Brain microvascular endothelial cell (primary cell): ENCODE measurements around the gene KLF6.

Source experiments
- DNase-seq: peaks from one replicate; pipeline ENCODE4 v3.0.0-alpha.2; 2020
- H3K27ac ChIP-seq: fragments of 250-450 bp; sonication (Bioruptor Pico); 2 replicates; pipeline ENCODE4 v1.5.1; 2020; ENCODE audit warnings: mild to moderate bottlenecking, moderate library complexity
- H3K27me3 ChIP-seq: fragments of 250-450 bp; sonication (Bioruptor Pico); replicated peaks from 2 replicates; pipeline ENCODE4 v1.5.1; 2020; ENCODE audit warnings: mild to moderate bottlenecking
- H3K36me3 ChIP-seq: fragments of 250-450 bp; sonication (Bioruptor Pico); replicated peaks from 2 replicates; pipeline ENCODE4 v1.5.1; 2020; ENCODE audit warnings: mild to moderate bottlenecking
- H3K4me3 ChIP-seq: 2 replicates; pipeline ENCODE4 v1.5.1; 2011; ENCODE audit warnings: low read depth, mild to moderate bottlenecking, control low read depth, low read length, moderate library complexity
- in situ Hi-C: cut with HindIII; loops from 2 replicates; pipeline ENCODE4 v1.10.0; 2017; ENCODE audit warnings: low sequenced_read_pairs, low pct_ligation_motif_present
- TF ChIP-seq, protein P1 (sequence below): IDR thresholded peaks from 2 replicates; pipeline ENCODE4 v1.5.1; 2011; ENCODE audit warnings: low read depth, mild to moderate bottlenecking, moderate library complexity, low read length, control low read depth, inconsistent platforms; ENCODE audit errors: missing control alignments

The KLF6 gene

DNA sequence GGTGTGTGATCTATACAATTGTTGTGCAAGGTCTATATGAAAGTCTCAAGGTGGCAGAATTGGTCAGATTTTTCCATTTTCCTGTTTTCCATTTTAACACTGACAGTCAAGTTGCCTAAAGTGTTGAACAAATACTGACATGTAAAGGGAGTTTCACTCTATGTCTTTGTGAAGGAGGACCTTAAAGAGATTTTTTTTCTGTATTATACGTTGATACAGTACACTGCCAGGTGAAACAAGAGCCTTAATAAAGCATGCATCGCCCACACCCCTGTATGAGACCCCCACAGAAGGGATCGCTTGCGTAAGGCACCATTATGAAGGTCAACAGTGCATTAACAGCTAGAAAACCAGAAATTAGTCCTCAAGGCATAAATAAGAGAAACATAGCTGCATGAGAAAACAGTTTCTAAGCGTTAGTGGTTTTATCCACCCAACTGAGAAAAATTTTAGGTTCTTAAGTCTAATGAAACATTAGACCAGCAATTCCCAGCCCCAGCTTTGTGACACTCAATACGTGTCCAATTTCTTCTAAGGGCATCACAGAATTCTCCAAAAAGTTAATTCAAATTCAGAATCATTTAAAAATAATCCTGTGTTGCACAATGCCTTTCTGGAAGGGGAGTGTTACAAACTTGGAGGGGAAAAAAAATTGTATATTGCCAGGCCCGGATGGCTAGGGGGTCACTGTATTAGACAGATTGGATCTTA lies 6.9 kb downstream of the KLF6 start:
- peaks cover 68% of the 10 kb centered on the region for H3K36me3 ChIP-seq
- in situ Hi-C loops, result no loop called here
- TF ChIP-seq, protein P1, sequence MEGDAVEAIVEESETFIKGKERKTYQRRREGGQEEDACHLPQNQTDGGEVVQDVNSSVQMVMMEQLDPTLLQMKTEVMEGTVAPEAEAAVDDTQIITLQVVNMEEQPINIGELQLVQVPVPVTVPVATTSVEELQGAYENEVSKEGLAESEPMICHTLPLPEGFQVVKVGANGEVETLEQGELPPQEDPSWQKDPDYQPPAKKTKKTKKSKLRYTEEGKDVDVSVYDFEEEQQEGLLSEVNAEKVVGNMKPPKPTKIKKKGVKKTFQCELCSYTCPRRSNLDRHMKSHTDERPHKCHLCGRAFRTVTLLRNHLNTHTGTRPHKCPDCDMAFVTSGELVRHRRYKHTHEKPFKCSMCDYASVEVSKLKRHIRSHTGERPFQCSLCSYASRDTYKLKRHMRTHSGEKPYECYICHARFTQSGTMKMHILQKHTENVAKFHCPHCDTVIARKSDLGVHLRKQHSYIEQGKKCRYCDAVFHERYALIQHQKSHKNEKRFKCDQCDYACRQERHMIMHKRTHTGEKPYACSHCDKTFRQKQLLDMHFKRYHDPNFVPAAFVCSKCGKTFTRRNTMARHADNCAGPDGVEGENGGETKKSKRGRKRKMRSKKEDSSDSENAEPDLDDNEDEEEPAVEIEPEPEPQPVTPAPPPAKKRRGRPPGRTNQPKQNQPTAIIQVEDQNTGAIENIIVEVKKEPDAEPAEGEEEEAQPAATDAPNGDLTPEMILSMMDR, result no peak
- DNase-seq, result no peak
- no peaks in the 10 kb centered on the region for H3K27me3 ChIP-seq
- H3K27ac ChIP-seq, result peak overlapping the region; percentile 97
- H3K4me3 ChIP-seq, result peak overlapping the region; percentile 26

DNA sequence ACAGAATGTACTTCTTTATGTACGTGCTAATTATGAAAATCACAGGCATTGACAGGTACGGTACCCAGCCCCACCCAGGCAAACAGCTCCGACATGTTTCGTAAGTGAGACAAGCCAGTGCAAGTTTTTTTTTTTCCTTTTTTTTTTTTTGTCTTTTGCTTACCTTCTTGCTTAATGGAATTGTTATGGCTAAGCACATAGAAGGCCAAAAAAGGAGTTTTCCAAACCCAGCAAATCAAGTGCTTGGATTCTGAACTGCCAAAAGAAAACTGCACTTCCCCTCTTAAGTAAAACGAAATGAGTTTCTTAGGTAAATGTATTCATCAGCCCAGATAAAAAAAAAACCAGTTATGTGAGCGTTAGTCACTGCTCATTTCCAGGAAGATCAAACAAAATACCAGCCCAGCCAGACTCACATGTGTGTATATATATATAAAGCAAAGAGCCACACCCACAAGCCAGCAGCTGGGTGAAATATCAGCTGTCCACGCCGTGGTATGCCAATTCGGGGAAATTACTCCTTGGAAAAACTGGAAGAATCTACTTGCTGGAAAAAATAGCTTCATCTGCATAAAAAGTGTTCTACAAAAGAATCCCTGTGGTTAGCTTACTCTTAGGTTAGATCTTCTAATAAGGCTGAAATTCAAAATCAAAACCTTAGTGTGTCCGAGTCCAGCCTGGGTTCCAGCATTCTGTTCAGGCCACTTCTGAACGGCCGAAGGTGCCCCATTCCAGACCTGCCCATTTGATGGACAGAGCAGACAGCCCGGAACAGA lies 8.0 kb downstream of the KLF6 start:
- Histone ChIP-seq H3K4me3 (no peak overlapping the region), H3K27ac (peak overlapping the region; percentile 56), H3K36me3 (peaks cover 56% of the 10 kb centered on the region), H3K27me3 (no peaks in the 10 kb centered on the region)
- peak; percentile 79 for DNase-seq
- TF ChIP-seq, protein P1, result no peak
- in situ Hi-C loops, result no loop called here

GRCh38 chr10:3775696-3776551 lies 9.1 kb downstream of the KLF6 start:
- H3K4me3 ChIP-seq, result no peak overlapping the region
- TF ChIP-seq, protein P1, result no peak
- DNase-seq, result peak; percentile 66
- peak overlapping the region; percentile 82 for H3K27ac ChIP-seq
- H3K36me3 ChIP-seq, result peaks cover 46% of the 10 kb centered on the region
- in situ Hi-C loops, result no loop called here
- no peaks in the 10 kb centered on the region for H3K27me3 ChIP-seq

DNA sequence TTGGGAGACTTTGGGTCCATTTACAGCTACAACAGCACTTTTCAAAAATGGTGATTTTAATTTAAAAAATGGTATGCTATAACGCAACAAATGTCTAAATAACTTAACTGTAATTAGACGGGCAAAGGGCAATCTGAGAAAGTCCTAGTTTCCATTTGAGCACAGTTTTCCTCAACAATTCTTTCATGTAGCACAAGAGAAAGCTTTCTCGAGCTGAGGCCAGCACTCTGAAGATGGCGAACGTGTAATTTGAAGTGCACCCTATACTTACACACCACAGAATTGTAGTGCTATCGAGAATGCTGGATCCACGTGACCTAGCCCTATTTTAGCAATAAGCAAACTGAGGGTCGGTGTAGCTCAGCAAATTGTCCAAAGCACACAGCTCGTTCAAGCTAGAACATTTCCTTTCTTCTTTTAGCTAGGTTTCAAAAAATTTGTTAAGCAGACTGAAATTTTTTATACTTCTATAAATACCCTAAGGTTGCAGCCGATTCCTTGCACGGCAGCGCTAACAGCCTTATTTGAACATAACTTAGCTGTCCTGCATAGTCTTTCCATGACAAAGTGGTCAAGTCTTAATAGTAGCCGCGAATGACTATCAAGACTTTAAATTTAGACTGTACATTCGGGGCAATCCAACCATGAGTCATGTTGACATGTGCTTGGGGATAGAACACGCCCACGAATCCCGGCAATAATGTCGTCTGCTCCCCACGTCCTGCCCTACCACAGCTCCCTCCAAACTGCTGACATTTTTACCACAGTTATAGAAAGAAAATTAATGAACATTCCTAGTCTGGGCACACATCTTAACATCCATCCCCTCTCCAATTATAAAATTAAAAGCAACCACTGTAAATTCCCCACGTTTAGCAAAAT lies 10.0 kb downstream of the KLF6 start:
- TF ChIP-seq, protein P1, result no peak
- H3K27ac ChIP-seq, result peak overlapping the region; percentile 82
- no peak overlapping the region for H3K4me3 ChIP-seq
- no peaks in the 10 kb centered on the region for H3K27me3 ChIP-seq
- DNase-seq, result peak; percentile 85
- in situ Hi-C loops, result loop anchor here (25.0 kb wide), 2 partner anchors 313 to 538 kb away; no protein-coding TSS in a partner anchor
- peaks cover 37% of the 10 kb centered on the region for H3K36me3 ChIP-seq
